ENCODE data around the gene MT1HL1. TPM values are rescaled to one million over a fixed set of nuclear protein-coding genes. Genes with fewer than 3 reads are reported as not detected.

The MT1HL1 gene
- total and polyA plus RNA-seq, 2 of the 4 experiments (the other 2 are of a cell fraction), result not detected

DNA sequence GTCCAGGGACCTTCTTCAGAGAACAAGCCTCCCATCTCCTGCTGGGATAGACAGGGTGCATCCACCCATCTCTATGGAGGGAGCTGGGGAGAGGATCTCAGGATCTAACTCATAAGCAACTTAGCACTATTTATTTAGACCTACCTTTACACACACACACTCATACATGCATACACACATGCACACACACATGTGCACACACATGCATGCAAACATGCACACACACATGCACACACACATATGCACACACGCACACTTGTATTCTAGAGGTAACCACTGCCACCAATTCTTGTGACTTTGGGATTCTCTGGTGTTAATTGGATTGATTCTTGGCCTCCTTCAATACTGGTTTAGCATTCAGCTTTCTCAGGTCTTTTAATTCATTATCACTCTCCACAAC, 9.8 kb downstream of the MT1HL1 start:
- BruUV-seq (replicated peaks), result no TSS peak

More for the DNA sequence above, 9.8 kb downstream of the MT1HL1 start:
- DNase-seq, result no peak
- no peak overlapping the region for H3K18ac ChIP-seq (ENCODE audit: low read depth, low read length)
- TF ChIP-seq MAZ (IDR thresholded peaks at IDR 0.05; ENCODE audit: borderline replicate concordance, low read depth, low read length) (no peak), SMC3 (IDR thresholded peaks at IDR 0.05; ENCODE audit: low read depth, low read length) (no peak), MXI1 (IDR thresholded peaks at IDR 0.05; ENCODE audit: borderline replicate concordance, low read depth, low read length) (no peak), CHD1 (IDR thresholded peaks at IDR 0.05; ENCODE audit: low read depth, low read length) (no peak)
- no peak overlapping the region for H2AFZ ChIP-seq (replicated peaks; ENCODE audit: low read length, poor library complexity)
- H4K20me1 ChIP-seq (ENCODE audit: insufficient read depth, low read length), result no peaks in the 10 kb centered on the region
- H2AK9ac ChIP-seq (replicated peaks; ENCODE audit: low read depth, low read length, poor library complexity), result no peak overlapping the region
- no peak overlapping the region for H2AK5ac ChIP-seq (ENCODE audit: low read depth, low read length)
- H3K79me1 ChIP-seq (ENCODE audit: low read depth in 1 of 2, low read length in 2 of 2), result no peaks in the 10 kb centered on the region
- intact Hi-C loops (cut with micrococcal nuclease), result no loop called here
- in situ Hi-C loops (cut with MboI; ENCODE audit: low sequenced_read_pairs), result no loop called here
- no peak overlapping the region for H4K8ac ChIP-seq (ENCODE audit: low read depth in 2 of 2, low read length in 2 of 2)
- POLR2A ChIA-PET (ENCODE audit: unreplicated experiment), result no interaction called here
- dilution Hi-C loops (cut with HindIII; ENCODE audit: low sequenced_read_pairs, unreplicated experiment), result no loop called here
- no peak overlapping the region for H4K5ac ChIP-seq (ENCODE audit: low read depth, low read length)
- H3K4me2 ChIP-seq (ENCODE audit: low read depth, low read length), result no peak overlapping the region
- peaks cover 29% of the 10 kb centered on the region for H3K9me3 ChIP-seq (ENCODE audit: control insufficient read depth, insufficient read depth, low read length)
- no CpG with 5 or more reads among the region's 1 CpG for WGBS, 2 experiments (ENCODE audit: extremely low coverage in 2 of 2, insufficient read length in 1 of 2)
- CTCF ChIA-PET, result no interaction called here
- no peaks in the 10 kb centered on the region for H3K4me1 ChIP-seq (ENCODE audit: control insufficient read depth, insufficient read depth, low read length)
- H3K27ac ChIP-seq (ENCODE audit: insufficient read depth, low read length), result no peak overlapping the region
- H2BK20ac ChIP-seq (ENCODE audit: low read depth, low read length), result no peak overlapping the region
- H4K91ac ChIP-seq (ENCODE audit: insufficient read depth, low read depth, low read length), result no peak overlapping the region
- H3K9me1 ChIP-seq (ENCODE audit: insufficient read depth, low read length), result no peaks in the 10 kb centered on the region
- H3K27me3 ChIP-seq (ENCODE audit: control insufficient read depth, insufficient read depth, low read length), result no peaks in the 10 kb centered on the region
- no peak overlapping the region for H3K4ac ChIP-seq (ENCODE audit: low read depth, low read length)
- H3K23ac ChIP-seq (ENCODE audit: low read depth, low read length), result no peak overlapping the region
- no peak overlapping the region for H2BK15ac ChIP-seq (ENCODE audit: low read depth, low read length)
- no peak overlapping the region for H3K9ac ChIP-seq (ENCODE audit: low read depth, low read length)
- H3K56ac ChIP-seq (ENCODE audit: extremely low read depth, insufficient read depth, low read length), result no peak overlapping the region
- ATAC-seq (ENCODE audit: low read depth), result no peak
- no peak overlapping the region for H3K4me3 ChIP-seq (ENCODE audit: insufficient read depth, low read depth, low read length)
- no peak overlapping the region for H2BK120ac ChIP-seq (ENCODE audit: low read depth, low read length)
- no peak overlapping the region for H2BK5ac ChIP-seq (ENCODE audit: low read depth, low read length, poor library complexity, severe bottlenecking)
- no peaks in the 10 kb centered on the region for H3K36me3 ChIP-seq (ENCODE audit: control insufficient read depth, insufficient read depth, low read length)
- H3K14ac ChIP-seq (replicated peaks; ENCODE audit: low read depth, low read length), result no peak overlapping the region

Data from IMR-90 (cell line).